Measurements from ENCODE around the gene SLC13A1.

Gene SLC13A1

DNA sequence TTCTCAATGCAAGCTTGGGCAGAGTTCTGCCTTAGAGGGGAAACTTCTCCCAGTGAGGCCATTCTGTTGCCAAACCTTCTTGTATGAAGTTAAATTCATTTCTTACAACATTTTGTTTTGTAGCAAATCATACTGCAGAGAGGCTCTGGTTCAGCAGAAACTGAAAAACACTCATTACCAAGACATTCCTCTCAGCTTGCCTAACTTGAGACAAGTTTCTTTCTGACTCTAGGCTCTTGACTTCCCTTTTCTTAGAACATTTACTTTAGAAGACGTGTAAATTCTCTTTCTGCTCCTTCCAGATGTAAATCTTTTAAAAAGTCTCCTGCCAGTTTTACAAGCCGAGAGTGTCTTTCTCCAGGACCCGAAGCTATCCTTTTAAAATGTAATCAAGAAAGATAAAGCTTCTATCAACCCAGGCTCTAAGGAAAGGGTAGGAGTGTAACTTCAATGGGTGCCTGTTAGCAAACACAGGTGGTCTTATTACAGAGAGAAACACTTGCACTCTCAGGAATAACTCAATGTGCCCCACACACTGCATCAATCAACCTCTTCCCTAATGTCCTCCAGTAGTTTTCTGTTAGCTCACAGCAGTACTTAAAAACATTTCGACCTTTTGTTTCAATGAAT, 123.8 kb downstream of the SLC13A1 start:
- no peak for TF ChIP-seq POU2F2 (IDR thresholded peaks at IDR 0.05; ENCODE audit: low read depth, low read length)
- TF ChIP-seq SPI1 (IDR thresholded peaks at IDR 0.05; ENCODE audit: low read depth, low read length) = peak; percentile 82
- FAIRE-seq = no peak
- DNase-seq (ENCODE audit: insufficient read length, low spot score) = no peak

- FAIRE-seq (no peak), DNase-seq (ENCODE audit: insufficient read length, low spot score) (no peak)
- TF ChIP-seq TAF1 (IDR thresholded peaks at IDR 0.05; ENCODE audit: low read depth, low read length) = no peak
- no peak for TF ChIP-seq POLR2AphosphoS5 (IDR thresholded peaks at IDR 0.05; ENCODE audit: low read depth, low read length)
- no peak for TF ChIP-seq PAX5 (IDR thresholded peaks at IDR 0.05; ENCODE audit: insufficient read depth, low read length, severe bottlenecking)
- no peak for TF ChIP-seq SPI1 (IDR thresholded peaks at IDR 0.05; ENCODE audit: low read depth, low read length)
- no peak for TF ChIP-seq POU2F2 (IDR thresholded peaks at IDR 0.05; ENCODE audit: low read depth, low read length)
- no peak for TF ChIP-seq POLR2A (IDR thresholded peaks at IDR 0.05; ENCODE audit: low read depth, low read length)
Measured at GRCh38 chr7:123070702-123071286, 129.0 kb downstream of the SLC13A1 start.

- TF ChIP-seq POLR2AphosphoS5 (IDR thresholded peaks at IDR 0.05; ENCODE audit: low read depth, low read length) (no peak), PAX5 (IDR thresholded peaks at IDR 0.05; ENCODE audit: insufficient read depth, low read length, severe bottlenecking) (no peak), SPI1 (IDR thresholded peaks at IDR 0.05; ENCODE audit: low read depth, low read length) (no peak), POLR2A (IDR thresholded peaks at IDR 0.05; ENCODE audit: low read depth, low read length) (no peak), TAF1 (IDR thresholded peaks at IDR 0.05; ENCODE audit: low read depth, low read length) (no peak), POU2F2 (IDR thresholded peaks at IDR 0.05; ENCODE audit: low read depth, low read length) (no peak)
- FAIRE-seq (no peak), DNase-seq (ENCODE audit: insufficient read length, low spot score) (no peak)
Measured at GRCh38 chr7:123067814-123068213, 132.0 kb downstream of the SLC13A1 start.
